HG03159 (cell line): ENCODE data around the gene HTT.
A peak's percentile ranks its signal among the peaks of the same experiment; 100 is the strongest.
"Not testable (repeated sequence)": the region's sequence is repeated elsewhere in the genome, so short reads cannot be mapped to it uniquely, and the experiment has no call there.

ENCODE experiments used
- ATAC-seq: cut with Tn5 transposase; IDR thresholded peaks from one replicate; pipeline ENCODE4 v1.9.1; 2021; ENCODE audit warnings: mild to moderate bottlenecking, moderate library complexity; ENCODE audit not compliant: unreplicated experiment

The HTT gene

GRCh38 chr4:3044870-3045819, 29.3 kb upstream of the HTT start:
- no peak for ATAC-seq

DNA sequence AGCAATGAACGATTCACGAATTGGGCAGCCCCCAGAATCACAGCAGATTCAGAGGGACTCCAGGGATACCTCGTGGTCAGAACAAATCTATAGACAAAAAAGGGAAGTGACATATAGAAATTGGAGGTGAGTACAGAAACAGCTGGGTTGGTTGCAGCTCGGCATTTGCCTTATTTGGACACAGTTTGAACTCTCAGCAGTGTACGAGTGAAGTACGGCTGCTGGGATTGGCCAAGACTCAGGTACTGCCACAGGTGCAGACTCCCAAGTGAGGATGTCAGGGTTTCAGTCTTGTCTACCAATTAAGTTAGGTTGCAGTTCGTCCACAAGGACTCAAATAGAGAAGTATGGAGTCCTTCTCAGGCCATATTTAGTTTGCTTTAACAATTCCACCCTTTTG, 28.3 kb upstream of the HTT start:
- no peak for ATAC-seq

DNA sequence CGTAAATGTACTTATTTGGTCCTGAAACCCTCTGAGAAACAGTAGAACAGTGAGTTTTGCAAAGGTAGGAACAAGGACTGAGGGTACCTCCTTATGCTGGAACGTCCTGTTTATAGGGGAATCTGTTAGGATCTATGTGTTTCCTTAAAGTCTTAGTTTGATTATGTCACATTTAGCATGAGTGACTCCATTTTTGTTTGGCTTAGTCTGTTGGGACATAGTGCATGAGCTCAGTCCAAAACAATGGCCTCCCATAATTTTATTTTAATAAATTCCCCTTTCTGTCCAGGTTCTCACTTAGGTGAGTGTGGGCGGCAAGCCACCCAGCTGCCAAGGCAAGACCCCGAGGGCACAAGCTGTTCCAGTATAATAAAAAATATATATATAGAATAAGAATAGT, 27.9 kb upstream of the HTT start:
- ATAC-seq = no peak

GRCh38 chr4:3047464-3048286, 26.8 kb upstream of the HTT start:
- ATAC-seq = peak; percentile 84

GRCh38 chr4:3051141-3051897, 23.2 kb upstream of the HTT start:
- not testable (repeated sequence) for ATAC-seq

DNA sequence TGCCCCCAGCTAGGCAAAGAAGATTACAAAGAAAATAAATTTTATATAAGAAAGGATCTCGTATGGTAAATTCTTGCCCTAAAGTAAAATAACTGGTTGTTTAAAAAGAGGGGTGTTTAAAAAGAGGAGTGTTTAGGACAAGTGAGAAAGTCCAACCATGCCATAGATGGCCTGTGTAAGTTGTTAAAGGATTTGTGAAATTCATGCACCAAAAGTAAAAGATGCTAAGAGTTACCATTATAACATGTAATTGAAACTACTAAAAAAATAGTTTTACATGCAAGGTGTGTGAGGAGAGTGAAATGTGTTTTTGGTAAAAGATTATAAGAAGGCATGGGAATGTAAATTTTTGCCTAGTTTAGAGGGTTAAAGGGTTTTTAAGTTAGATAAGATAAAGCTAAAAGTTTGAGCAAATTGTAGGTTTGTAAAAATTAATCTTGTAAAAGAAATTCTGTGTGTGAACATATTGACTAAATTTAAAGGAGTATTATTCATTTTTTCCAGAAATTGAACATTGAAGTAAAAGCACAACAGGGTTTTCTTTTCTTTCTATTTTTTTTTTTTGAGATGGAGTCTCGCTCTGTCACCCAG, 20.2 kb upstream of the HTT start:
- ATAC-seq = no peak

DNA sequence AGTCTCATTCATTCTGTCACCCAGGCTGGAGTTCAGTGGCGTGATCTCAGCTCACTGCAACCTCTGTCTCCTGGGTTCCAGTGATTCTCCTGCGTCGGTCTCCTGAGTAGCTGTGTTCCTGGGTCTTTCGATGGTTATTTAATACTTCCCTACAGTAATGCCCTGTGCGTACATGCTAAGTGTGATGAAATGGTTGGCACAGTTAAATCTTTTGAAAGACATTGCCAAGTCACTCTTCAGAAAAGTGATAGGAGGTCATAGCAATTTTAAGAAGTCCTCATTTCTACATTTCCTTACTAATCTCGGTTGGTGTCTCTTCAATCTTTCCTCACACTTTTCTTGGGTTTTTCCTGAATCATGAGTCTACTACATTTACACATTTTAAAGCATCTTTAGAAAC, 14.5 kb upstream of the HTT start:
- ATAC-seq = no peak

GRCh38 chr4:3060946-3061345, 13.5 kb upstream of the HTT start:
- no peak for ATAC-seq

GRCh38 chr4:3062471-3062870, 12.0 kb upstream of the HTT start:
- no peak for ATAC-seq

GRCh38 chr4:3065551-3065950, 8.9 kb upstream of the HTT start:
- no peak for ATAC-seq

GRCh38 chr4:3066836-3067400, 7.6 kb upstream of the HTT start:
- ATAC-seq = no peak

GRCh38 chr4:3067473-3068001, 6.9 kb upstream of the HTT start:
- ATAC-seq = no peak

GRCh38 chr4:3069661-3070199, 4.8 kb upstream of the HTT start:
- ATAC-seq = no peak

DNA sequence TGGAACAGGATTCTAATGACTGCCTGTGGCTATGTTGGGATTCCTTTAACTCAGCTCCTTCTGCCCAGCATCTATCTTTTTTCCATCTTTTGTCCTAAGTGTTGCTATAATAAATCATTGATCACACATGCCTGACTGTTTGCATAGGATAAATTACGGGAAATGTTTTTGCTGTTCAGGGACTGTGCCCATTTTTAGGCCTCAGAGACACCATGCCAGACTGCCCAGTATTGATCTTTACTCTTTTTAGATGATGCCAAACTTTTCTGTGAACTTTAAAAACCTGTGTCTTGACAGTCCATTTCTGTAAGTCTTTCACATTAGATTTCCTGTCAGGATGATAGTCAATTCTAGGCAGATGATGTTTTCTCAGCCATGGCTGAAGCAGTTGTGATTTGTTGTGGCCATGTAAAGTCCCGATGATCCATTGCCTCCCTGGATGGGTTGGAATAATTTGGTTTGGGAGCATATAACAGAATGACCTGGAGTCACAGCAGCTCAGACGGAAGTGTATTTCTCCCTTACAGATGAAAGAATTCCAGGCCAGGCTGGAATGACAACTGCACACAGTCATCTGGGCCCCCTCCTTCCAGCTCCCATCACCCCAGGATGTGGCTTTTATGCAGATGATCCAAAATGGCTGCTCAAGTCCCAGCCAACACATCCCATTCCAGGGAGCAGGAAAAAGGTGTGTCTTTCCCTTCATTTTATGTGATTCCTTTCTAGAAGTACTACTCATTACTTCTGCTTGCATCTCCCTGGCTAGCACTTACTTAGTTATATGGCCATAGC, 3.6 kb upstream of the HTT start:
- no peak for ATAC-seq

DNA sequence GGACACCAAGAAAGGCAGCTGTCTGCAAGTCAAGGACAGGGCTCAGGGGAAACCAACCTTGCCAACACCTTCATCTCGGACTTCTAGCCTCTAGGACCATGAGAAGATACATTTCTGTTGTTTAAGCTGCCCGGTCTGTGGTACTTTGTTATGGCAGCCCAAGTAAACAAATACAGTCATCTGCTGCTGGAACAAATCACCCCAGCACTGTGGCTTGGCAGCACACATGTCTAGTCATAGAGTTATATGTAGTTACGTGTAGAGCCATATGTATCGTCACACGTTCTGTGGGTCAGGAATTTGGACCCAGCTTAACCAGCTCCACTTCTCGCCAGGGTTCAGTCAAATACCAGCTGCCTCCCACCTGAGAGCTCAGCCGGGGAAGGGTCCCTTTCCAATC, 2.7 kb upstream of the HTT start:
- ATAC-seq = no peak

- peak; percentile 19 for ATAC-seq
Observed at GRCh38 chr4:3073158-3074077, 1.1 kb upstream of the HTT start.

DNA sequence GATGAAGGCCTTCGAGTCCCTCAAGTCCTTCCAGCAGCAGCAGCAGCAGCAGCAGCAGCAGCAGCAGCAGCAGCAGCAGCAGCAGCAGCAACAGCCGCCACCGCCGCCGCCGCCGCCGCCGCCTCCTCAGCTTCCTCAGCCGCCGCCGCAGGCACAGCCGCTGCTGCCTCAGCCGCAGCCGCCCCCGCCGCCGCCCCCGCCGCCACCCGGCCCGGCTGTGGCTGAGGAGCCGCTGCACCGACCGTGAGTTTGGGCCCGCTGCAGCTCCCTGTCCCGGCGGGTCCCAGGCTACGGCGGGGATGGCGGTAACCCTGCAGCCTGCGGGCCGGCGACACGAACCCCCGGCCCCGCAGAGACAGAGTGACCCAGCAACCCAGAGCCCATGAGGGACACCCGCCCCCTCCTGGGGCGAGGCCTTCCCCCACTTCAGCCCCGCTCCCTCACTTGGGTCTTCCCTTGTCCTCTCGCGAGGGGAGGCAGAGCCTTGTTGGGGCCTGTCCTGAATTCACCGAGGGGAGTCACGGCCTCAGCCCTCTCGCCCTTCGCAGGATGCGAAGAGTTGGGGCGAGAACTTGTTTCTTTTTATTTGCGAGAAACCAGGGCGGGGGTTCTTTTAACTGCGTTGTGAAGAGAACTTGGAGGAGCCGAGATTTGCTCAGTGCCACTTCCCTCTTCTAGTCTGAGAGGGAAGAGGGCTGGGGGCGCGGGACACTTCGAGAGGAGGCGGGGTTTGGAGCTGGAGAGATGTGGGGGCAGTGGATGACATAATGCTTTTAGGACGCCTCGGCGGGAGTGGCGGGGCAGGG, 568 bp downstream of the HTT start:
- ATAC-seq = peak; percentile 11
